ENCODE measurements around the gene LPAR2.

LPAR2 gene

GRCh38 chr19:19649580-19649995 is 21.6 kb upstream of the LPAR2 start:
- no peak for TF ChIP-seq EZH2phosphoT487 (conservative IDR thresholded peaks at IDR 0.05; ENCODE audit: low read length)
- no peak for TF ChIP-seq CTCF (IDR thresholded peaks at IDR 0.05; ENCODE audit: insufficient read depth, low read length, poor library complexity, severe bottlenecking)
- Histone ChIP-seq H3K9me3 (ENCODE audit: insufficient read depth, low read length) (no peaks in the 10 kb centered on the region), H3K4me2 (ENCODE audit: low read depth, low read length, poor library complexity, severe bottlenecking) (no peak overlapping the region), H3F3A (ENCODE audit: insufficient read depth) (no peaks in the 10 kb centered on the region), H3K4me3 (ENCODE audit: insufficient read depth, low read length, poor library complexity, severe bottlenecking) (no peak overlapping the region), H3K27ac (ENCODE audit: low read depth, low read length) (no peak overlapping the region), H3K9me2 (replicated peaks; ENCODE audit: insufficient read depth, low read length) (no peaks in the 10 kb centered on the region), H4K20me1 (ENCODE audit: low read depth, low read length) (no peaks in the 10 kb centered on the region), H3K79me2 (ENCODE audit: insufficient read depth, low read length) (no peaks in the 10 kb centered on the region), H2AFZ (ENCODE audit: low read depth, low read length, severe bottlenecking) (no peak overlapping the region), H3K27me3 (ENCODE audit: low read length) (no peaks in the 10 kb centered on the region), H3K36me3 (ENCODE audit: low read length) (0 out of 2 replicates have a peak, but pooled peaks cover 3% of the 10 kb centered on the region), H3K9ac (ENCODE audit: low read length) (no peak overlapping the region)

GRCh38 chr19:19649155-19649554 is 21.1 kb upstream of the LPAR2 start:
- Histone ChIP-seq H2AFZ (ENCODE audit: low read depth, low read length, severe bottlenecking) (no peak overlapping the region), H3K9me3 (ENCODE audit: insufficient read depth, low read length) (no peaks in the 10 kb centered on the region), H3K36me3 (ENCODE audit: low read length) (no peaks in the 10 kb centered on the region), H3K9me2 (replicated peaks; ENCODE audit: insufficient read depth, low read length) (no peaks in the 10 kb centered on the region), H3K27ac (ENCODE audit: low read depth, low read length) (no peak overlapping the region), H3K9ac (ENCODE audit: low read length) (no peak overlapping the region), H3K4me2 (ENCODE audit: low read depth, low read length, poor library complexity, severe bottlenecking) (no peak overlapping the region), H3K4me3 (ENCODE audit: insufficient read depth, low read length, poor library complexity, severe bottlenecking) (no peak overlapping the region), H4K20me1 (ENCODE audit: low read depth, low read length) (no peaks in the 10 kb centered on the region), H3F3A (ENCODE audit: insufficient read depth) (peaks cover 2% of the 10 kb centered on the region), H3K27me3 (ENCODE audit: low read length) (no peaks in the 10 kb centered on the region), H3K79me2 (ENCODE audit: insufficient read depth, low read length) (no peaks in the 10 kb centered on the region)
- TF ChIP-seq EZH2phosphoT487 (conservative IDR thresholded peaks at IDR 0.05; ENCODE audit: low read length) (no peak), CTCF (IDR thresholded peaks at IDR 0.05; ENCODE audit: insufficient read depth, low read length, poor library complexity, severe bottlenecking) (no peak)

GRCh38 chr19:19647037-19647835 is 19.2 kb upstream of the LPAR2 start:
- TF ChIP-seq EZH2phosphoT487 (conservative IDR thresholded peaks at IDR 0.05; ENCODE audit: low read length) (no peak), CTCF (IDR thresholded peaks at IDR 0.05; ENCODE audit: insufficient read depth, low read length, poor library complexity, severe bottlenecking) (no peak)
- no peak overlapping the region for H3K4me2 ChIP-seq (ENCODE audit: low read depth, low read length, poor library complexity, severe bottlenecking)
- H3F3A ChIP-seq (ENCODE audit: insufficient read depth): peaks cover 8% of the 10 kb centered on the region
- no peak overlapping the region for H3K4me3 ChIP-seq (ENCODE audit: insufficient read depth, low read length, poor library complexity, severe bottlenecking)
- H3K27me3 ChIP-seq (ENCODE audit: low read length): no peaks in the 10 kb centered on the region
- H3K79me2 ChIP-seq (ENCODE audit: insufficient read depth, low read length): peaks cover 12% of the 10 kb centered on the region
- H3K9me3 ChIP-seq (ENCODE audit: insufficient read depth, low read length): no peaks in the 10 kb centered on the region
- H2AFZ ChIP-seq (ENCODE audit: low read depth, low read length, severe bottlenecking): no peak overlapping the region
- no peaks in the 10 kb centered on the region for H3K9me2 ChIP-seq (replicated peaks; ENCODE audit: insufficient read depth, low read length)
- no peaks in the 10 kb centered on the region for H3K36me3 ChIP-seq (ENCODE audit: low read length)
- no peak overlapping the region for H3K27ac ChIP-seq (ENCODE audit: low read depth, low read length)
- H4K20me1 ChIP-seq (ENCODE audit: low read depth, low read length): no peaks in the 10 kb centered on the region
- no peak overlapping the region for H3K9ac ChIP-seq (ENCODE audit: low read length)
